ENCODE results near the gene ERMAP.
"Not testable (repeated sequence)": the region's sequence is repeated elsewhere in the genome, so short reads cannot be mapped to it uniquely, and the experiment has no call there.

Gene ERMAP

DNA sequence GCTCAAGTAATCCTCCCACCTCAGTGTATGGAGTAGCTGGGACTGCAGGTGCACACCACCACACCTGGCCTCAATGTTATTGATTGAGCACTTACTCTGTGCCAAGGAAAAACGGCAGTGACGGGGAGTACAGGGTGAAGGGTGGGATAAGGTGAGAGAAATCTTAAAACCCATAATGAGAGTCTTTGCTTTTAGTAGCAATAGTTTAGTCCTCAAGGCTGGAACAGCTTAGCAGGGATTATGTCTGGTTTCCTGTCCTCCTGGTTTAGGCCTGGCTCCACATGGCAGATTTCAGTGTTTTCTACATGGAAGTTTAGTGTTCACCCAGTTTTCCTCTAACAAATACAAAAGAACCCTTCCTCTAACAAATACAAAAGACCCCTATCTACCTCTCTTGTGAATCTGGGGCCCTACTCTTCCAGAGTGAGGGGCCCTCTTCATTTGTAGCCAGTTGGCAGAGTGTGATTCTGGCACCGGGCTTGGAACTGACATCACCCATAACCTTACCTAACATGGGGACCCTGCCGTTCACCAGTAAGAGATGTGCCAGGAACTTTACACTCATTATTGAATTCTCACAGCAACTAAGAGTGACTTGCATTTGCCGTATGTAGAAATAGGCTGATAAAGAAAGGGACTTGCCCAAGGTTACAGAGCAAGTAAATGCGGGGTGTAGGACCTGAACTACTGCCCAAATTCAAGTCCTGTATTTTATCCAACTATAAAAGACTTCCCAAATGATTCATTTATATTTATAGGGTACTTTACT, 36.4 kb downstream of the ERMAP start:
- no peak overlapping the region for H3K4me3 ChIP-seq (ENCODE audit: low read depth, low read length)
- TF ChIP-seq, protein P1, sequence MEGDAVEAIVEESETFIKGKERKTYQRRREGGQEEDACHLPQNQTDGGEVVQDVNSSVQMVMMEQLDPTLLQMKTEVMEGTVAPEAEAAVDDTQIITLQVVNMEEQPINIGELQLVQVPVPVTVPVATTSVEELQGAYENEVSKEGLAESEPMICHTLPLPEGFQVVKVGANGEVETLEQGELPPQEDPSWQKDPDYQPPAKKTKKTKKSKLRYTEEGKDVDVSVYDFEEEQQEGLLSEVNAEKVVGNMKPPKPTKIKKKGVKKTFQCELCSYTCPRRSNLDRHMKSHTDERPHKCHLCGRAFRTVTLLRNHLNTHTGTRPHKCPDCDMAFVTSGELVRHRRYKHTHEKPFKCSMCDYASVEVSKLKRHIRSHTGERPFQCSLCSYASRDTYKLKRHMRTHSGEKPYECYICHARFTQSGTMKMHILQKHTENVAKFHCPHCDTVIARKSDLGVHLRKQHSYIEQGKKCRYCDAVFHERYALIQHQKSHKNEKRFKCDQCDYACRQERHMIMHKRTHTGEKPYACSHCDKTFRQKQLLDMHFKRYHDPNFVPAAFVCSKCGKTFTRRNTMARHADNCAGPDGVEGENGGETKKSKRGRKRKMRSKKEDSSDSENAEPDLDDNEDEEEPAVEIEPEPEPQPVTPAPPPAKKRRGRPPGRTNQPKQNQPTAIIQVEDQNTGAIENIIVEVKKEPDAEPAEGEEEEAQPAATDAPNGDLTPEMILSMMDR (IDR thresholded peaks at IDR 0.05; ENCODE audit: control insufficient read depth, extremely low read depth, insufficient read depth), result no peak
- DNase-seq (ENCODE audit: low read depth), result no peak

DNA sequence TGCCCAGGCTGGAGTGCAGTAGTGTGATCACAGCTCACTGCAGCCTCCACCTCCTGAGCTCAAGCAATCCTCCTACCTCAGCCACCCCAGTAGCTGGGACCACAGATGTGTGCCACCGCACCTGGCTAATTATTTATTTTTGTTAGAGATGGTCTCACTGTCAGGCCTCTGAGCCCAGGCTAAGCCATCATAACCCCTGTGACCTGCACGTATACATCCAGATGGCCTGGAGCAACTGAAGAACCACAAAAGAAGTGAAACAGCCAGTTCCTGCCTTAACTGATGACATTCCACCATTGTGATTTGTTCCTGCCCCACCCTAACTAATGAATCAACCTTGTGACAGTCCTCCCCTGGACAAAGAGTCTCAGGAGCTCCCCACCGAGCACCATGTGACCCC, 39.6 kb downstream of the ERMAP start:
- H3K4me3 ChIP-seq (ENCODE audit: low read depth, low read length); DNase-seq (ENCODE audit: low read depth): not testable (repeated sequence)

DNA sequence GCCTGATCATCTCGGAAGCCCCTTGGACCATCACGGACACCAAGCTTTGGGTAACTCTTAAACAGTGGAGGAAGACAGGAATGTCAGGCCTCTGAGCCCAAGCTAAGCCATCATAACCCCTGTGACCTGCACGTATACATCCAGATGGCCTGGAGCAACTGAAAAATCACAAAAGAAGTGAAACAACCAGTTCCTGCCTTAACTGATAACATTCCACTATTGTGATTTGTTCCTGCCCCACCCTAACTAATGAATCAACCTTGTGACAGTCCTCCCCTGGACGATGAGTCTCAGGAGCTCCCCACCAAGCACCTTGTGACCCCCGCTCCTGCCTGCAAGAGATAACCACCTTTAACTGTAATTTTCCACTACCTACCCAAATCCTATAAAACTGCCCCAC, 42.4 kb downstream of the ERMAP start:
- DNase-seq (ENCODE audit: low read depth); H3K4me3 ChIP-seq (ENCODE audit: low read depth, low read length): not testable (repeated sequence)

DNA sequence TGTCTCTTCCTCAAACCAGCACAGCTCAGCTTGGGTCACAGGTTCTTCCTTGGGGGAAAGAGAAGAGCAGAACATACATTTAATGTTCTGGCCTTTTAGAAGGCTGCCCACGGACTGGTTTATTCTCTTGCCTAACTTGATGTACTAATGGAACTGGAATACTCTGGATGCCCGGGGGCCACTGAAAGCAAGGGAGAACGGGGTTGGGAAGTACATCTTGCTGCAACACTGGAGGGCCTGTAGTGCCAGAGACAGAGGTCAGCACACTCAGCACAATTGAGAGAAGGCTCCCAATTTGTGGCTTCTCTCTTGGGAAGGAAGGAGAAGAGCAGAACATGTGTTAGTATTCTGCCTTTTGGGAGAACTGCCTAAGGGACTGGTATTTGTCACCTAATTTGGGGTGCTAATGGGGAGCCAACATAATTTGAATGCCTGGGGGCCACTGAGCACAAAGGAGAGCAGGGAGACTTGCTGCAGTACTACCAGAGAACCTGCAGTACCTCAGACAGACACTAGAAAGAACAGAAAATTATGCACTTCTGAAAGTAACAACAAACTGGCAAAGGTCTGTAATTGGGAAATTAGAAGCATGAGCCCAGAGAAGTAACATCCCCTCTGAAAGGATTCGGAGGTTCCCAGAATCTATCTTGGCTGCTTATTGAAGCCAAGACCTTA, 43.6 kb downstream of the ERMAP start:
- DNase-seq (ENCODE audit: low read depth), result no peak
- TF ChIP-seq, protein P1 (IDR thresholded peaks at IDR 0.05; ENCODE audit: control insufficient read depth, extremely low read depth, insufficient read depth), result no peak
- no peak overlapping the region for H3K4me3 ChIP-seq (ENCODE audit: low read depth, low read length)

DNA sequence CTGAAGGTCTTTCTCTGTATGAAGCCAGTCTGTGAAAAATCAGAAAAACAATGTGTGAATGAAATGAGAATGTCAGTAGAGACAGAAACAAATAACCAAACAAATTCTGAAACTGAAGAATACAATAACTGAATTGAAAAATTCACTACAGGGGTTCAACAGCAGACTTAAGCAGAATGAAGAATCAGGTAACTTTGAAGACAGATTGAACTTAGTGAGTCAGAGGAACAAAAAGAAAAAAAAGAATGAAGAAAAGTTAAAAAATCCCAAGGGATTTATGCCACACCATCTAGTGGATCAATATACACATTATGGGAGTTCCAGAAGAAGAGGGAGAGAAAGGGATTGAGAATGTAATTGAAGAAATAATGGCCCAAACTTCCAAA, 44.1 kb downstream of the ERMAP start:
- TF ChIP-seq, protein P1 (IDR thresholded peaks at IDR 0.05; ENCODE audit: control insufficient read depth, extremely low read depth, insufficient read depth), result no peak
- H3K4me3 ChIP-seq (ENCODE audit: low read depth, low read length), result no peak overlapping the region
- no peak for DNase-seq (ENCODE audit: low read depth)

DNA sequence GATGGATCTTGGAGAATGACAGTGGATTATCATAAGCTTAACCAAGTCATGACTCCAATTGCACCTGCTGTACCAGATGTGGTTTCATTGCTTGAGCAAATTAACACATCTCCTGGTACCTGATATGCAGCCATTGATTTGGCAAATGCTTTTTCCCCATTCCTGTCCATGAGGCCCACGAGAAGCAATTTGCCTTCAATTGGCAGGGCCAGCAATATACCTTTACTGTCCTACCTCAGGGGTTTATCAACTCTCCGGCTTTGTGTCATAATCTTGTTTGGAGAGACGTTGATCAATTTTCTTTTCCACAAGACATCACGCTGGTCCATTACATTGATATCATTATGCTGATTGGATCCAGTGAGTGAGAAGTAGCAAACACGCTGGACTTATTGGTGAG, 49.6 kb downstream of the ERMAP start:
- TF ChIP-seq, protein P1 (IDR thresholded peaks at IDR 0.05; ENCODE audit: control insufficient read depth, extremely low read depth, insufficient read depth), result no peak
- H3K4me3 ChIP-seq (ENCODE audit: low read depth, low read length), result no peak overlapping the region
- no peak for DNase-seq (ENCODE audit: low read depth)

DNA sequence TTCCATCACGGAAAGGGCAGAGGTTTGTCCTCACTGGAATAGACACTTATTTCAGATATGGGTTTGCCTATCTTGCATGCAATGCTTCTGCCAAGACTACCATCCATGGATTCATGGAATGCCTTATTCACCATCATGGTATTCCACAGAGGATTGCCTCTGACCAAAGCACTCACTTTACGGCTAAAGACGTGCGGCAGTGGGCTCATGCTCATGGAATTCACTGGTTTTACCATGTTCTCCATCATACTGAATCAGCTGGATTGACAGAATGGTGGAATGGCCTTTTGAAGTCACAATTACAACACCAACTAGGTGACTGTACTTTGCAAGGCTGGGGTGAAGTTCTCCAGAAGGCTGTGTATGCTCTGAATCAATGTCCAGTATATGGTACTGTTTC, 51.5 kb downstream of the ERMAP start:
- DNase-seq (ENCODE audit: low read depth); H3K4me3 ChIP-seq (ENCODE audit: low read depth, low read length): not testable (repeated sequence)

DNA sequence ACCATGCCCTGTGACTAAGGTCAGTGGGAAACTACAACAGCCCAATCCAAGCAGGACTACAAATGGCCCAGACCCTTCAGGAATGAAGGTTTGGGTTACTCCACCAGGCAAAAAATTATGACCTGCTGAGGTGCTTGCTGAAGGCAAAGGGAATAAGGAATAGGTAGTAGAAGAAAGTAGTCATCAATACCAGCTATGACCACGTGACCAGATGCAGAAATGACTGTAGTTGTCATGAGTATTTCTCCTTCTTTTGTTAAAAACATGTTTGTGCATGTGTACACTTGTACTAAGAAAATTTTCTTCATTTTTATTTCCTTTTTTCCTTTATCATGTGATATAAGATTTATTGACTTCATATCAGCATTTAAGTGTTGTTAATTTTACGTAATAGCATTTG, 52.3 kb downstream of the ERMAP start:
- H3K4me3 ChIP-seq (ENCODE audit: low read depth, low read length); DNase-seq (ENCODE audit: low read depth): not testable (repeated sequence)

DNA sequence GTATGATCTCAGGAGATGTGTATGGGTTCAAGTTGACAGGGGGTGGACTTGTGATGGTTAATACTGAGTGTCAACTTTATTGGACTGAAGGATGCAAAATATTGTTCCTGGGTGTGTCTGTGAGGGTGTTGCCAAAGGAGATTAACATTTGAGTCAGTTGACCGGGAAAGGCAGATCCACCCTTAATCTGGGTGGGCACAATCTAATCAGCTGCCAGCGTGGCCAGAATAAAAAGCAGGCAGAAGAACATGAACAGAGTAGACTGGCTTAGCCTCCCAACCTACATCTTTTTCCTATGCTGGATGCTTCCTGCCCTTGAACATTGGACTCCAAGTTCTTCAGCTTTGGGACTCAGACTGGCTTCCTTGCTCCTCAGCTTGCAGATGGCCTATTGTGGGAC, 52.8 kb downstream of the ERMAP start:
- DNase-seq (ENCODE audit: low read depth); H3K4me3 ChIP-seq (ENCODE audit: low read depth, low read length): not testable (repeated sequence)

DNA sequence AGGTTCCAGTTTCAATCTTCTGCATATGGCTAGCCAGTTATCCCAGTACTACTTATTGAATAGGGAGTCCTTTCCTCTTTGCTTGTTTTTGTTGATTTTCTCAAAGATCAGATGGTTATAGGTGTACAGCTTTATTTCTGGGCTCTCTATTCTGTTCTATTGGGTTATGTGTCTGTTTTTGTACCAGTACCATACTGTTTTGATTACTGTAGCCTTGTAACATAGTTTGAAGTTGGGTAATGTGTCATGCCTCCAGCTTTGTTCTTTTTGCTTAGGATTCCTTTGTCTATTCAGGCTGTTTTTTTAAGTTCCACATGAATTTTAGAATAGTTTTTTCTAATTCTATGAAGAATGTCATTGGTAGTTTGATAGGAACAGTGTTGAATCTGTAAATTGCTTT, 56.2 kb downstream of the ERMAP start:
- not testable (repeated sequence) for DNase-seq (ENCODE audit: low read depth); H3K4me3 ChIP-seq (ENCODE audit: low read depth, low read length)
